BE2C (cell line): ENCODE measurements around the gene WWP2.

Source experiments
- DNase-seq: peaks from one replicate; pipeline ENCODE4 v3.0.0-alpha.2; 2020
- H3K27me3 ChIP-seq: fragments of 250-450 bp; sonication (Bioruptor Pico); 2 replicates; pipeline ENCODE4 v1.5.1; 2020; ENCODE audit warnings: mild to moderate bottlenecking
- H3K36me3 ChIP-seq: fragments of 250-450 bp; sonication (Bioruptor Pico); 2 replicates; pipeline ENCODE4 v1.5.1; 2020; ENCODE audit warnings: mild to moderate bottlenecking
- H3K4me1 ChIP-seq: fragments of 250-450 bp; sonication (Bioruptor Pico); 2 replicates; pipeline ENCODE4 v1.5.1; 2020
- H3K4me3 ChIP-seq: 2 replicates; pipeline ENCODE4 v1.5.1; 2011; ENCODE audit warnings: low read depth, low read length
- H3K9me3 ChIP-seq: fragments of 250-450 bp; sonication (Bioruptor Pico); 2 replicates; pipeline ENCODE4 v1.5.1; 2020
- CTCF ChIP-seq: IDR thresholded peaks from 2 replicates; pipeline ENCODE4 v1.5.1; 2012; ENCODE audit warnings: mild to moderate bottlenecking, low read depth, low read length

The WWP2 gene

GRCh38 chr16:69831212-69832123 lies 69.3 kb downstream of the WWP2 start:
- Histone ChIP-seq H3K4me1 (peaks cover 16% of the 10 kb centered on the region), H3K36me3 (no peaks in the 10 kb centered on the region), H3K4me3 (no peak overlapping the region), H3K27me3 (no peaks in the 10 kb centered on the region), H3K9me3 (no peaks in the 10 kb centered on the region)
- no peak for DNase-seq
- no peak for TF ChIP-seq CTCF

GRCh38 chr16:69833357-69834282 lies 71.5 kb downstream of the WWP2 start:
- no peak for TF ChIP-seq CTCF
- DNase-seq: peak; percentile 63
- no peaks in the 10 kb centered on the region for H3K27me3 ChIP-seq
- H3K4me1 ChIP-seq: peaks cover 10% of the 10 kb centered on the region
- H3K4me3 ChIP-seq: no peak overlapping the region
- no peaks in the 10 kb centered on the region for H3K9me3 ChIP-seq
- H3K36me3 ChIP-seq: no peaks in the 10 kb centered on the region

DNA sequence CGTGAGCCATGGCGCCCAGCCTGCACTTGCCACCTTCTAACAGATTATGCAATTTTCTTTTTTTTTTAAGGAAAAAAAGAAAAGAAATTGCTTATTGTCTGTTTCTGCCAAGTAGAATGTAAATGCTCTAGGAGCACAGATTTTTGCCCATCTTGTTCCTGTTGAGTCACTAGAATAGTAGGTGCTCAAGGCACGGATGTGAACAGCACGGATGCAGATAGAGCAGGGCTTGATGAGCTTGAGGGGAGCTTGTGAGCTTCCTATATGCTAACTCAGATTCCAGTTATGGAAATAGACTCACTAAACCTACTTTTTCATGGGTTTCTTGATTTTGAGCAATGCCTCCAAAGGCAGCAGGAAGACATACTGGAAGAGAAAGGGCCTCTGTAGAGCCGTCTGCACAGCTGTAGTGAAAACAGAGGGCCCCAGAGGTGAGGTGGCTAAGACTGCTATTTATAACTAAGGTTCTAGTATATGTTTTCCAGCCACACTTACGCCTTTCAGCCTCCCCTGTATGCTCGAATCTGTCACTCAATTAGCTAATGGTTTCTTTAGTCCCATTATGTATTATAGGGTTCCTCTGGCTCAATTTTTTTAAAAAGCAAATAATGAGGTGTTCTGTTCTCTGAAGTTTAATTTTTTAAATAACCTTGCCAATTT lies 72.8 kb downstream of the WWP2 start:
- Histone ChIP-seq H3K4me1 (peaks cover 10% of the 10 kb centered on the region), H3K9me3 (no peaks in the 10 kb centered on the region), H3K27me3 (no peaks in the 10 kb centered on the region), H3K4me3 (no peak overlapping the region), H3K36me3 (no peaks in the 10 kb centered on the region)
- no peak for TF ChIP-seq CTCF
- no peak for DNase-seq

DNA sequence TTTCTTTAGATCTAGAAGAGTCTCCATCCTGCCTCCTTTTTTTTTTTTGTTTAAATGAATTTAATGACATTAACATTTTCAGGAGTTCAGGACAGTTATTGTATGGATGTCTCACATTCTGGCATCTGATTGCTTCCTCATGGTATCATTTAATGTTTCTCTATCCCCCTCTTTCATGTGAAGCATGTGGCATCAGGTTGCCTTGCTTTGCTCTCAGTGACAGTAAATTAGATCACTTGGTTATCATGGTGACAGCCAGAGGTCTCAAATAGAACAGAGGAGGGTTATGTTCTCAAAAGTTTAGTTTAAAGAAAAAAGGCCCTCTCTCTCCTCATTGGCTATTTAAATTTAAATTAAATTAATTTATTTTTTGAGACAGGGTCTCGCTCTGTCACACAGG lies 74.1 kb downstream of the WWP2 start:
- Histone ChIP-seq H3K4me3 (no peak overlapping the region), H3K27me3 (no peaks in the 10 kb centered on the region), H3K36me3 (no peaks in the 10 kb centered on the region), H3K4me1 (peaks cover 10% of the 10 kb centered on the region), H3K9me3 (no peaks in the 10 kb centered on the region)
- TF ChIP-seq CTCF: no peak
- DNase-seq: no peak

DNA sequence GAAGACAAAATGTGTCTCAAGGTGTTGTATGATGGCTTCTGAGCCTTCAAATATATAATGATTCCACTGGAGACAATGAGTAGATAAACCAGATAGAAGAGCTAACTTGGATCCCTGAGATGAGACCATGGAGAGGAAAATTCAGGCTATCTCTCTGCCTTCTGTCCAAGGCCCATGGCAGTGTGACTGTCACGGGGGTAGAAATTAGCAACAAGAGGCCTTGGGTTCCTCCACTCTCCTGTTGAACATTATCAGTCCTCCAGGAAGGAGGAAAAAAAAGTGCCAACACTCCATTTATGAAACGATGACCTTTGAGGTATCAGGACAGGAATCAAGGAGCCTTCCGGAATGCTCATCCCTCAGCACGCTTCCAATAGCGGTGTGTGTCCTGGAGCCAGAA lies 75.2 kb downstream of the WWP2 start:
- peaks cover 10% of the 10 kb centered on the region for H3K4me1 ChIP-seq
- no peak for DNase-seq
- no peaks in the 10 kb centered on the region for H3K36me3 ChIP-seq
- no peaks in the 10 kb centered on the region for H3K27me3 ChIP-seq
- TF ChIP-seq CTCF: no peak
- H3K9me3 ChIP-seq: no peaks in the 10 kb centered on the region
- no peak overlapping the region for H3K4me3 ChIP-seq
